Chondrocyte (in vitro differentiated cells): ENCODE measurements around the gene SHISA9. TPM values are rescaled to one million over a fixed set of nuclear protein-coding genes. Genes with fewer than 3 reads are reported as not detected.

Experiments used
- DNase-seq: peaks from one replicate; pipeline ENCODE4 v3.0.0; 2021; ENCODE audit warnings: mixed read lengths, low spot score
- H3K27ac Mint-ChIP-seq: one replicate; pipeline ENCODE4 v1.8.0; 2021; ENCODE audit warnings: mild to moderate bottlenecking, moderate library complexity, mixed read lengths; ENCODE audit not compliant: unreplicated experiment
- H3K27me3 Mint-ChIP-seq: 2 replicates; pipeline ENCODE4 v1.8.0; 2021; ENCODE audit warnings: low read depth, mixed read lengths
- H3K36me3 Mint-ChIP-seq: 2 replicates; pipeline ENCODE4 v1.8.0; 2021; ENCODE audit warnings: low read depth, mixed read lengths
- H3K4me1 Mint-ChIP-seq: 2 replicates; pipeline ENCODE4 v1.8.0; 2021; ENCODE audit warnings: low read depth, mild to moderate bottlenecking, mixed read lengths
- H3K4me3 Mint-ChIP-seq: one replicate; pipeline ENCODE4 v1.8.0; 2021; ENCODE audit warnings: mild to moderate bottlenecking, moderate library complexity, mixed read lengths; ENCODE audit not compliant: unreplicated experiment
- H3K9me3 Mint-ChIP-seq: 2 replicates; pipeline ENCODE4 v1.8.0; 2021; ENCODE audit warnings: low read depth, mixed read lengths
- CTCF ChIP-seq: fragments of 200-600 bp; sonication (generic); IDR thresholded peaks from 2 replicates; pipeline ENCODE4 v1.5.0; 2021; ENCODE audit warnings: antibody characterized with exemption, mild to moderate bottlenecking, moderate library complexity
- total RNA-seq: library from RNA; stranded (reverse); gene quantifications from 3 replicates; pipeline ENCODE4 v1.2.1, GENCODE V29; 2021

Gene SHISA9
- total RNA-seq, 1 donor from 2014 or later = 1.6 TPM

- no peak overlapping the region for H3K27ac Mint-ChIP-seq
- H3K27me3 Mint-ChIP-seq = no peaks in the 10 kb centered on the region
- no peaks in the 10 kb centered on the region for H3K36me3 Mint-ChIP-seq
- H3K9me3 Mint-ChIP-seq = peaks cover under 1% of the 10 kb centered on the region
- H3K4me3 Mint-ChIP-seq = no peak overlapping the region
- H3K4me1 Mint-ChIP-seq = no peaks in the 10 kb centered on the region
- no peak for TF ChIP-seq CTCF
- DNase-seq = no peak
Measured at GRCh38 chr16:13245713-13246377, 344.4 kb downstream of the SHISA9 start.

- H3K4me1 Mint-ChIP-seq = no peaks in the 10 kb centered on the region
Measured at GRCh38 chr16:13254998-13255614, 353.7 kb downstream of the SHISA9 start.

GRCh38 chr16:13262270-13263090 lies 361.1 kb downstream of the SHISA9 start:
- peaks cover 4% of the 10 kb centered on the region for H3K27me3 Mint-ChIP-seq
- no peak for DNase-seq
- no peak for TF ChIP-seq CTCF
- no peaks in the 10 kb centered on the region for H3K36me3 Mint-ChIP-seq
- H3K4me1 Mint-ChIP-seq = no peaks in the 10 kb centered on the region
- no peak overlapping the region for H3K27ac Mint-ChIP-seq
- H3K4me3 Mint-ChIP-seq = no peak overlapping the region
- peaks cover 11% of the 10 kb centered on the region for H3K9me3 Mint-ChIP-seq

More at GRCh38 chr16:13254998-13255614, 353.7 kb downstream of the SHISA9 start:
- Mint-ChIP-seq H3K27ac (no peak overlapping the region), H3K4me3 (no peak overlapping the region), H3K36me3 (no peaks in the 10 kb centered on the region), H3K9me3 (peaks cover 7% of the 10 kb centered on the region), H3K27me3 (no peaks in the 10 kb centered on the region)
- no peak for DNase-seq
- no peak for TF ChIP-seq CTCF

- no peak for TF ChIP-seq CTCF
- H3K9me3 Mint-ChIP-seq = peaks cover 11% of the 10 kb centered on the region
- no peaks in the 10 kb centered on the region for H3K36me3 Mint-ChIP-seq
- DNase-seq = no peak
- peaks cover 4% of the 10 kb centered on the region for H3K27me3 Mint-ChIP-seq
- no peaks in the 10 kb centered on the region for H3K4me1 Mint-ChIP-seq
- H3K27ac Mint-ChIP-seq = no peak overlapping the region
- no peak overlapping the region for H3K4me3 Mint-ChIP-seq
Measured at GRCh38 chr16:13264749-13265552, 363.6 kb downstream of the SHISA9 start.
